Hepatocyte (in vitro differentiated cells): ENCODE data around the gene OLFM1. TPM values are rescaled to one million over a fixed set of nuclear protein-coding genes. Genes with fewer than 3 reads are reported as not detected.

Experiments
- DNase-seq: peaks from one replicate; pipeline ENCODE4 v3.0.0-alpha.2; 2016; ENCODE audit warnings: low spot score
- H2AFZ ChIP-seq: fragments of 200-600 bp; sonication (generic); 2 replicates; pipeline ENCODE4 v1.6.0; 2016; ENCODE audit warnings: antibody characterized with exemption, mild to moderate bottlenecking
- H3K27ac ChIP-seq: fragments of 200-600 bp; sonication (generic); 2 replicates; pipeline ENCODE4 v1.5.1; 2016; ENCODE audit warnings: mild to moderate bottlenecking
- H3K27me3 ChIP-seq: fragments of 200-600 bp; sonication (generic); 2 replicates; pipeline ENCODE4 v1.6.1; 2016
- H3K36me3 ChIP-seq: fragments of 200-600 bp; sonication (generic); replicated peaks from 2 replicates; pipeline ENCODE4 v1.5.1; 2016; ENCODE audit warnings: low read depth; ENCODE audit not compliant: insufficient read depth
- H3K4me1 ChIP-seq: fragments of 200-600 bp; sonication (generic); 2 replicates; pipeline ENCODE4 v1.5.1; 2016; ENCODE audit warnings: mild to moderate bottlenecking, moderate library complexity; ENCODE audit not compliant: insufficient read depth
- H3K4me2 ChIP-seq: fragments of 200-600 bp; sonication (generic); 2 replicates; pipeline ENCODE4 v1.6.0; 2016
- H3K4me3 ChIP-seq: fragments of 200-600 bp; sonication (generic); 2 replicates; pipeline ENCODE4 v1.5.1; 2016; ENCODE audit warnings: mild to moderate bottlenecking
- H3K79me2 ChIP-seq: fragments of 200-600 bp; sonication (generic); 2 replicates; pipeline ENCODE4 v1.6.0; 2017; ENCODE audit warnings: mild to moderate bottlenecking
- H3K9me2 ChIP-seq: fragments of 200-600 bp; sonication (generic); replicated peaks from 2 replicates; pipeline ENCODE4 v1.6.0; 2017; ENCODE audit warnings: mild to moderate bottlenecking; ENCODE audit not compliant: insufficient read depth
- H3K9me3 ChIP-seq: fragments of 200-600 bp; sonication (generic); 2 replicates; pipeline ENCODE4 v1.5.1; 2016; ENCODE audit warnings: low read depth, mild to moderate bottlenecking
- H4K20me1 ChIP-seq: fragments of 200-600 bp; sonication (generic); 2 replicates; pipeline ENCODE4 v1.6.0; 2016; ENCODE audit warnings: mild to moderate bottlenecking; ENCODE audit not compliant: insufficient read depth, poor library complexity, severe bottlenecking
- EZH2 ChIP-seq: fragments of 200-600 bp; sonication (generic); IDR thresholded peaks from 2 replicates; pipeline ENCODE4 v1.6.1; 2016; ENCODE audit warnings: antibody characterized with exemption, mild to moderate bottlenecking, borderline replicate concordance
- EZH2phosphoT487 ChIP-seq: fragments of 200-600 bp; sonication (generic); IDR thresholded peaks from one replicate; pipeline ENCODE4 v1.6.1; 2018; ENCODE audit warnings: antibody characterized with exemption, mild to moderate bottlenecking, low read depth, moderate library complexity; ENCODE audit not compliant: unreplicated experiment, severe bottlenecking
- WGBS: methylation state at CpG from one replicate; pipeline ENCODE4 v1.1.6; 2016; ENCODE audit warnings: low lambda C conversion rate; ENCODE audit errors: missing lambda C conversion rate; 5-methylcytosine and 5-hydroxymethylcytosine counted together
- polyA plus RNA-seq: library from polyadenylated mRNA; unstranded; fragments of >200 nt; fragmentation: Nextera tagmentation; extraction: Ambion mirVana; gene quantifications from 2 replicates; pipeline ENCODE4 v1.2.1, GENCODE V29; 2016
- total RNA-seq: library from RNA; depleted of rRNA; stranded (reverse); fragments of >200 nt; gene quantifications from 2 replicates; pipeline ENCODE4 v1.2.3, GENCODE V29; 2014
- TF ChIP-seq, protein P1 (sequence below): fragments of 200-600 bp; sonication (generic); IDR thresholded peaks from 2 replicates; pipeline ENCODE4 v1.5.1; 2016; ENCODE audit warnings: antibody characterized with exemption, mild to moderate bottlenecking; ENCODE audit not compliant: poor library complexity

Gene OLFM1
- total and polyA plus RNA-seq, 2 experiments from 2014 or later = 0.94 to 4.8 TPM

DNA sequence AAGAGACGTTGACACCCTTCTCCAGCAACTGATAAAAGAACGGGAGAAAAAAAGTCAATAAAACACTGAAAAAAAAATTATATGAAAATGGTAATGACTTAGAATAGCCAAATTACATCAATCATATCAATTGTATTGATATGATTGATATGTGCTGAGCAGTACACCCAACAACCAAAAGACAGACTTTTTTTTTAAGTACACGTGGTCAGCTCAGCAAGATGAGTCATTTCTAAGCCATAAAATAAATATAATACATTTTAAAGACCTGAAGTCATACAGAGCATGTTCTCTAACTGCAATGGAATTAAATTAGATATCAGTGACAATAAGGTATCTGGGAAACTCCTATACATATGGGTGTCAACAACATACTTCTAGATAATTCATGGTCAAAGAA is 30.9 kb upstream of the OLFM1 start:
- Histone ChIP-seq H3K36me3 (no peaks in the 10 kb centered on the region), H3K9me2 (no peaks in the 10 kb centered on the region), H3K4me1 (no peaks in the 10 kb centered on the region), H4K20me1 (no peaks in the 10 kb centered on the region), H3K27ac (no peak overlapping the region), H3K4me2 (no peak overlapping the region), H3K27me3 (peaks cover 10% of the 10 kb centered on the region), H3K79me2 (no peaks in the 10 kb centered on the region), H2AFZ (no peak overlapping the region), H3K4me3 (no peak overlapping the region), H3K9me3 (no peaks in the 10 kb centered on the region)
- 67% methylated on average over 3 of the region's 3 CpGs for WGBS
- TF ChIP-seq, protein P1, sequence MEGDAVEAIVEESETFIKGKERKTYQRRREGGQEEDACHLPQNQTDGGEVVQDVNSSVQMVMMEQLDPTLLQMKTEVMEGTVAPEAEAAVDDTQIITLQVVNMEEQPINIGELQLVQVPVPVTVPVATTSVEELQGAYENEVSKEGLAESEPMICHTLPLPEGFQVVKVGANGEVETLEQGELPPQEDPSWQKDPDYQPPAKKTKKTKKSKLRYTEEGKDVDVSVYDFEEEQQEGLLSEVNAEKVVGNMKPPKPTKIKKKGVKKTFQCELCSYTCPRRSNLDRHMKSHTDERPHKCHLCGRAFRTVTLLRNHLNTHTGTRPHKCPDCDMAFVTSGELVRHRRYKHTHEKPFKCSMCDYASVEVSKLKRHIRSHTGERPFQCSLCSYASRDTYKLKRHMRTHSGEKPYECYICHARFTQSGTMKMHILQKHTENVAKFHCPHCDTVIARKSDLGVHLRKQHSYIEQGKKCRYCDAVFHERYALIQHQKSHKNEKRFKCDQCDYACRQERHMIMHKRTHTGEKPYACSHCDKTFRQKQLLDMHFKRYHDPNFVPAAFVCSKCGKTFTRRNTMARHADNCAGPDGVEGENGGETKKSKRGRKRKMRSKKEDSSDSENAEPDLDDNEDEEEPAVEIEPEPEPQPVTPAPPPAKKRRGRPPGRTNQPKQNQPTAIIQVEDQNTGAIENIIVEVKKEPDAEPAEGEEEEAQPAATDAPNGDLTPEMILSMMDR = no peak
- no peak for TF ChIP-seq EZH2phosphoT487
- no peak for TF ChIP-seq EZH2
- no peak for DNase-seq

DNA sequence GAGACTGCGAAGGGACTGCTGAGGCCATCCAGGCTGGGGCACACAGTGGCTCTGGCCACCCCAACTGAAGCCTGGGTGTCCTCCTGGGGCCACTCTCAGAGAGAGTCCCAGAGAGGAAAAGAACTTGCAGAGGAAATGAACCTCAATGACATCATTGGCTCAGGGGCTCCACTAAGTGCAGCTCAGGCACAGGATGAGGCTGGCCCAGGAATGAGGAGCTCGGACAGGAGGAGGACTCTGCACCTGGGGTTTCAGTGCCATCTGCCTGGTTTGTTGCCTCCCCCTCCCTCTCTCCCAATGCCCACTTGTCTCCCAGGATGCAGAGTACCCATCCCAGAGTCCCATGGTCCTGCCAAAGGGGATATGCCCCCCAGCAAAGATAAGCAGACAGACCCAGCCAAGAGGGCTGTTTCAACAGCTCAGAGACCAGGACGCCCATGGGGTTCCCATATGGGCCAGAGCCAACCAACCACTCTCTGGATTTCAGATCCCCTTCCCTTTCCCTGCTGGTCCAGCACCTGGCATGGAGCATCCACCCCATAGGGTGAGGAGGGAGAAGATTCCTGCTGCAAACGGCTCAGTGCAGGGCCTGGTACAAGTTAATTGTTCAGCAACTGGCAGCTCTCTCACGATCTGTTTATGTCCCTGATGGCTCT is 26.9 kb upstream of the OLFM1 start:
- TF ChIP-seq EZH2 (no peak), EZH2phosphoT487 (no peak)
- TF ChIP-seq, protein P1 = no peak
- WGBS = 65% methylated on average over 5 of the region's 5 CpGs
- DNase-seq = no peak

DNA sequence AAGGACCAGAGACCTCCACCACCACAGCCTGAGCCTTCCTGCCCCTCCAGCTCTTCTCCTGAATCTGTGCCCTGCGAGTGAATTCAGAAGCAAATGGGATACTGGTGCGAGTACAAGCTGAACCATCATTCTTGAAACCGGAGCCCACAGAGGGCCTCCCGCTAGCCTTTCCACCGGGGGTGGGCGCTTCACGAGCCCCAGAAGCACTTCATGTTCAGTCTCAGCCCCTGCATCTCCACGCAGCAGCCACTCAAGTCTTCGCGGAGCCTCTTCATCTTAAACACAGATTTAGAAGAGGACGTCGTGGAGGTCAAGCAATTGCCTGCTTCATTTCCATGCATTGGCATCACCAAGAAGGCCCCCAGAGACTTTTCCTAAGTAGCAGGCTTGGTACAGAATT is 26.0 kb upstream of the OLFM1 start:
- no peak overlapping the region for H3K4me2 ChIP-seq
- peaks cover 8% of the 10 kb centered on the region for H3K27me3 ChIP-seq
- H3K27ac ChIP-seq = no peak overlapping the region
- H3K9me3 ChIP-seq = no peaks in the 10 kb centered on the region
- H4K20me1 ChIP-seq = no peaks in the 10 kb centered on the region
- no peak overlapping the region for H3K4me3 ChIP-seq
- no peaks in the 10 kb centered on the region for H3K9me2 ChIP-seq
- TF ChIP-seq EZH2 = no peak
- TF ChIP-seq, protein P1 = no peak
- TF ChIP-seq EZH2phosphoT487 = no peak
- 89% methylated on average over 12 of the region's 12 CpGs for WGBS
- no peaks in the 10 kb centered on the region for H3K79me2 ChIP-seq
- H2AFZ ChIP-seq = no peak overlapping the region
- H3K4me1 ChIP-seq = no peaks in the 10 kb centered on the region
- DNase-seq = no peak
- no peaks in the 10 kb centered on the region for H3K36me3 ChIP-seq

More for the DNA sequence above, 26.9 kb upstream of the OLFM1 start:
- H3K36me3 ChIP-seq = no peaks in the 10 kb centered on the region
- no peaks in the 10 kb centered on the region for H4K20me1 ChIP-seq
- H3K9me2 ChIP-seq = no peaks in the 10 kb centered on the region
- H3K27ac ChIP-seq = no peak overlapping the region
- H3K9me3 ChIP-seq = no peaks in the 10 kb centered on the region
- no peaks in the 10 kb centered on the region for H3K4me1 ChIP-seq
- H3K27me3 ChIP-seq = peaks cover 10% of the 10 kb centered on the region
- H3K79me2 ChIP-seq = no peaks in the 10 kb centered on the region
- no peak overlapping the region for H3K4me2 ChIP-seq
- H3K4me3 ChIP-seq = no peak overlapping the region
- H2AFZ ChIP-seq = no peak overlapping the region
